CD4-positive, alpha-beta T cell (primary cell): ENCODE data around the gene ANO8. TPM values are rescaled to one million over a fixed set of nuclear protein-coding genes. Genes with fewer than 3 reads are reported as not detected.

Experiments
- ATAC-seq: fragments of 200-7000 bp; cut with Tn5 transposase; one replicate; pipeline ENCODE4 v1.10.0; 2022; ENCODE audit warnings: mild to moderate bottlenecking; ENCODE audit not compliant: poor library complexity
- CTCF ChIA-PET: fragments of 350-600 bp; sonication (Branson Sonifier 250); formaldehyde crosslinking; loops from one replicate; lab custom pipeline; 2021; ENCODE audit warnings: antibody characterized with exemption, inconsistent platforms; lab: Charles Lee
- POLR2A ChIA-PET: fragments of 350-600 bp; sonication (Branson Sonifier 250); formaldehyde crosslinking; loops from one replicate; lab custom pipeline; 2021; ENCODE audit warnings: antibody characterized with exemption, inconsistent platforms; lab: Charles Lee
- DNase-seq, 14 experiments: peaks; one replicate each; pipeline ENCODE4 v3.0.0-alpha.2; 2013 to 2020; ENCODE audit warnings: mixed read lengths in 2 of 14
- H3K27ac ChIP-seq, 2 donors: one replicate each; pipeline versions ENCODE4 v1.5.1 to v1.7.0; 2013; ENCODE audit warnings: low read length in 2 of 2, low read depth in 1 of 2, mild to moderate bottlenecking in 1 of 2
- H3K27me3 ChIP-seq, 2 experiments: 1 replicate in 1 of 2; 2 replicates in 1 of 2; pipeline versions ENCODE4 v1.6.1 to v1.7.0; 2013; ENCODE audit warnings: low read length in 2 of 2, control low read depth in 1 of 2, mild to moderate bottlenecking in 1 of 2, moderate library complexity in 1 of 2; ENCODE audit not compliant: insufficient read depth in 2 of 2, control insufficient read depth in 1 of 2
- H3K36me3 ChIP-seq: one replicate; pipeline ENCODE4 v1.6.1; 2013; ENCODE audit warnings: low read length, control low read depth; ENCODE audit not compliant: insufficient read depth
- H3K4me1 ChIP-seq: one replicate; pipeline ENCODE4 v1.6.1; 2013; ENCODE audit warnings: low read length, control low read depth; ENCODE audit not compliant: insufficient read depth
- H3K4me3 ChIP-seq: one replicate; pipeline ENCODE4 v1.5.1; 2013; ENCODE audit warnings: mild to moderate bottlenecking, low read length, moderate library complexity
- H3K9me3 ChIP-seq, 2 experiments: 1 replicate in 1 of 2; 2 replicates in 1 of 2; pipeline versions ENCODE4 v1.6.1 to v1.7.0; 2013; ENCODE audit warnings: low read length in 2 of 2, mild to moderate bottlenecking in 2 of 2, control low read depth in 1 of 2, moderate library complexity in 1 of 2; ENCODE audit not compliant: control insufficient read depth in 1 of 2, insufficient read depth in 1 of 2
- H3K27ac Mint-ChIP-seq: one replicate; pipeline ENCODE4 v1.8.0; 2020; ENCODE audit warnings: mixed read lengths
- H3K27me3 Mint-ChIP-seq: one replicate; pipeline ENCODE4 v1.8.0; 2021; ENCODE audit warnings: mixed read lengths
- H3K36me3 Mint-ChIP-seq: one replicate; pipeline ENCODE4 v1.8.0; 2021; ENCODE audit warnings: low read depth, mixed read lengths
- H3K4me1 Mint-ChIP-seq: one replicate; pipeline ENCODE4 v1.8.0; 2021; ENCODE audit warnings: low read depth, mixed read lengths
- H3K4me3 Mint-ChIP-seq: one replicate; pipeline ENCODE4 v1.8.0; 2020; ENCODE audit warnings: mild to moderate bottlenecking, mixed read lengths
- H3K9me3 Mint-ChIP-seq: one replicate; pipeline ENCODE4 v1.8.0; 2020; ENCODE audit warnings: mixed read lengths
- CTCF ChIP-seq: fragments of 200-600 bp; IDR thresholded peaks from one replicate; pipeline ENCODE4 v1.8.0; 2022; ENCODE audit warnings: antibody characterized with exemption, mild to moderate bottlenecking
- intact Hi-C, 2 experiments: fragments of 100-400 bp; cut with DNase I in 1 of 2; cut with micrococcal nuclease in 1 of 2; formaldehyde crosslinking; loops; one replicate each; pipeline versions ENCODE4 v1.15.1 to v1.9.0; 2023 to 2025; cut with DNase I, micrococcal nuclease
- total RNA-seq, 174 experiments: library from RNA in 2 of 174; stranded (reverse) in 2 of 174; gene quantifications; one replicate each; pipeline ENCODE4 v1.2.3 and lab custom pipeline; 2021 to 2026

ANO8 gene
- total RNA-seq, 2 experiments from 2014 or later, result 15.3 TPM

- DNase-seq, result no peak
- peaks cover 6% of the 10 kb centered on the region for H3K4me1 Mint-ChIP-seq
- H3K9me3 ChIP-seq, result peaks cover 0 to 8% of the 10 kb centered on the region in 2 experiments
- ChIA-PET CTCF (no interaction called here), POLR2A (no interaction called here)
- H3K27me3 Mint-ChIP-seq, result peaks cover 3% of the 10 kb centered on the region
- TF ChIP-seq CTCF, result no peak
- peaks cover 2% of the 10 kb centered on the region for H3K9me3 Mint-ChIP-seq
- H3K4me3 ChIP-seq, result no peak overlapping the region
- no peak overlapping the region for H3K27ac Mint-ChIP-seq
- intact Hi-C loops, result no loop called here
- H3K4me1 ChIP-seq, result peaks cover 5% of the 10 kb centered on the region
- no peak for ATAC-seq
- H3K36me3 Mint-ChIP-seq, result no peaks in the 10 kb centered on the region
- H3K36me3 ChIP-seq, result no peaks in the 10 kb centered on the region
- peaks cover 3 to 4% of the 10 kb centered on the region in 2 experiments for H3K27me3 ChIP-seq
- H3K27ac ChIP-seq, result no peak overlapping the region
- no peak overlapping the region for H3K4me3 Mint-ChIP-seq
These were observed 44.6 kb upstream of the ANO8 start for GRCh38 chr19:17379221-17379631.

GRCh38 chr19:17378271-17378670, 43.6 kb upstream of the ANO8 start:
- H3K4me1 Mint-ChIP-seq, result peaks cover 6% of the 10 kb centered on the region
- Histone ChIP-seq H3K9me3 (peaks cover 0 to 8% of the 10 kb centered on the region in 2 experiments), H3K27ac (no peak overlapping the region), H3K4me1 (peaks cover 5% of the 10 kb centered on the region), H3K36me3 (no peaks in the 10 kb centered on the region), H3K4me3 (no peak overlapping the region), H3K27me3 (peaks cover 3 to 4% of the 10 kb centered on the region in 2 experiments)
- peaks cover 2% of the 10 kb centered on the region for H3K9me3 Mint-ChIP-seq
- ATAC-seq (no peak), DNase-seq (no peak)
- peaks cover 3% of the 10 kb centered on the region for H3K27me3 Mint-ChIP-seq
- no peak for TF ChIP-seq CTCF
- intact Hi-C loops, result no loop called here
- no peaks in the 10 kb centered on the region for H3K36me3 Mint-ChIP-seq
- ChIA-PET CTCF (no interaction called here), POLR2A (no interaction called here)
- no peak overlapping the region for H3K4me3 Mint-ChIP-seq
- H3K27ac Mint-ChIP-seq, result no peak overlapping the region

- peaks cover 3 to 4% of the 10 kb centered on the region in 2 experiments for H3K27me3 ChIP-seq
- no peak within 1 kb of the TSS for H3K27ac ChIP-seq
- no peaks in the 10 kb centered on the region for H3K4me1 ChIP-seq
- peaks cover 0 to 8% of the 10 kb centered on the region in 2 experiments for H3K9me3 ChIP-seq
- intact Hi-C loops, result no loop called here
- ATAC-seq (no peak), DNase-seq (no peak)
- TF ChIP-seq CTCF, result no peak
- ChIA-PET POLR2A (no interaction called here), CTCF (interaction anchor here (0.7 to 1.2 kb wide), 2 partner anchors 9 to 24 kb away, joined by 3 read pairs; no protein-coding TSS in a partner anchor)
- Mint-ChIP-seq H3K27ac (no peak within 1 kb of the TSS), H3K27me3 (peaks cover 3% of the 10 kb centered on the region), H3K4me3 (no peak within 1 kb of the TSS), H3K4me1 (no peaks in the 10 kb centered on the region), H3K36me3 (no peaks in the 10 kb centered on the region), H3K9me3 (peaks cover 2% of the 10 kb centered on the region)
- H3K4me3 ChIP-seq, result no peak within 1 kb of the TSS
- no peaks in the 10 kb centered on the region for H3K36me3 ChIP-seq
These were observed 42.4 kb upstream of the ANO8 start, which contains the start of gene PLVAP for GRCh38 chr19:17376935-17377600. PLVAP (minus strand) TSS chr19:17377342; CDS start chr19:17377288, 54 bp downstream.
